ENCODE results near the gene MED13L.

DNA sequence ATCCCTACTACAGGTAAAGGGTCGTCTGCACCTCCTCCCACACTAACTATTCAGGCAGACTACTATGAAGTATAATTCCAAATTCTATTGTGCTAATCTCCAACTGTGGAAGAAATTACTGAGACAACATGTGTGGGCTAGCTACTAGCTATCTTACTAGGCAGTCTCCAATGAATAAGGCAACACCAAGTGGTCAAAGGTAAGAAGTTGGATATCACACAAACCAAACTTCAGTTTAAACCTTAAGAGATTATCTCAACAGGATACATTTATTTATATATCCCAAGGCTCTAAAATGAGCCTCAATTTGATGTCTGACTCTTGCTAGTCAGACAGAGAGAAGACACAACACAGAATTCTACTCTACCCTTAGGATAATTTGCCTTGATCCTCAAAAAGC is 14.1 kb downstream of the MED13L start:
- no peak for TF ChIP-seq ZNF274 (IDR thresholded peaks at IDR 0.05; ENCODE audit: low read depth, low read length)
- no peak for TF ChIP-seq SUZ12 (IDR thresholded peaks at IDR 0.05; ENCODE audit: extremely low read depth, insufficient read depth, insufficient read length)
- no peak for TF ChIP-seq YY1 (IDR thresholded peaks at IDR 0.05; ENCODE audit: insufficient read depth, insufficient read length)

All from NT2/D1 (cell line).